ENCODE results near the gene TRIM44. TPM values are rescaled to one million over a fixed set of nuclear protein-coding genes. Genes with fewer than 3 reads are reported as not detected.

The TRIM44 gene
- total RNA-seq, 1 donor from 2014 or later: 9.7 TPM

- Histone ChIP-seq H3K36me3 (ENCODE audit: control insufficient read depth, insufficient read depth, low read length) (no peaks in the 10 kb centered on the region), H3K4me3 (ENCODE audit: low read depth, low read length) (no peak overlapping the region), H3K27me3 (ENCODE audit: control insufficient read depth, insufficient read depth, low read length) (no peaks in the 10 kb centered on the region)
- TF ChIP-seq CTCF (IDR thresholded peaks at IDR 0.05; ENCODE audit: insufficient read depth, low read length, severe bottlenecking): no peak
- FAIRE-seq: no peak
- no peak for DNase-seq (ENCODE audit: low read depth)
Measured at GRCh38 chr11:35736952-35737351, 74.4 kb downstream of the TRIM44 start.

- DNase-seq (ENCODE audit: low read depth) (no peak), FAIRE-seq (no peak)
- Histone ChIP-seq H3K27me3 (ENCODE audit: control insufficient read depth, insufficient read depth, low read length) (no peaks in the 10 kb centered on the region), H3K4me3 (ENCODE audit: low read depth, low read length) (no peak overlapping the region), H3K36me3 (ENCODE audit: control insufficient read depth, insufficient read depth, low read length) (peaks cover 1% of the 10 kb centered on the region)
- TF ChIP-seq CTCF (IDR thresholded peaks at IDR 0.05; ENCODE audit: insufficient read depth, low read length, severe bottlenecking): no peak
Measured at GRCh38 chr11:35740061-35740799, 77.7 kb downstream of the TRIM44 start.

GRCh38 chr11:35742707-35743454 is 80.3 kb downstream of the TRIM44 start:
- no peak for FAIRE-seq
- DNase-seq (ENCODE audit: low read depth): no peak
- Histone ChIP-seq H3K36me3 (ENCODE audit: control insufficient read depth, insufficient read depth, low read length) (peaks cover 1% of the 10 kb centered on the region), H3K27me3 (ENCODE audit: control insufficient read depth, insufficient read depth, low read length) (no peaks in the 10 kb centered on the region), H3K4me3 (ENCODE audit: low read depth, low read length) (no peak overlapping the region)
- no peak for TF ChIP-seq CTCF (IDR thresholded peaks at IDR 0.05; ENCODE audit: insufficient read depth, low read length, severe bottlenecking)

- H3K36me3 ChIP-seq (ENCODE audit: control insufficient read depth, insufficient read depth, low read length): peaks cover 1% of the 10 kb centered on the region
- FAIRE-seq (no peak), DNase-seq (ENCODE audit: low read depth) (no peak)
- H3K27me3 ChIP-seq (ENCODE audit: control insufficient read depth, insufficient read depth, low read length): no peaks in the 10 kb centered on the region
- no peak for TF ChIP-seq CTCF (IDR thresholded peaks at IDR 0.05; ENCODE audit: insufficient read depth, low read length, severe bottlenecking)
- no peak overlapping the region for H3K4me3 ChIP-seq (ENCODE audit: low read depth, low read length)
Measured at GRCh38 chr11:35746356-35747153, 84.0 kb downstream of the TRIM44 start.

GRCh38 chr11:35747668-35748067 is 85.1 kb downstream of the TRIM44 start:
- DNase-seq (ENCODE audit: low read depth) (no peak), FAIRE-seq (no peak)
- Histone ChIP-seq H3K4me3 (ENCODE audit: low read depth, low read length) (no peak overlapping the region), H3K36me3 (ENCODE audit: control insufficient read depth, insufficient read depth, low read length) (peaks cover 1% of the 10 kb centered on the region), H3K27me3 (ENCODE audit: control insufficient read depth, insufficient read depth, low read length) (no peaks in the 10 kb centered on the region)
- TF ChIP-seq CTCF (IDR thresholded peaks at IDR 0.05; ENCODE audit: insufficient read depth, low read length, severe bottlenecking): no peak
